Vein endothelial cell (primary cell): ENCODE measurements around the gene TRMT2B. TPM values are rescaled to one million over a fixed set of nuclear protein-coding genes. Genes with fewer than 3 reads are reported as not detected.

Source experiments
- total RNA-seq: library from RNA; depleted of rRNA; stranded (reverse); fragments of >200 nt; gene quantifications from 2 replicates; pipeline ENCODE4 v1.2.3, GENCODE V29; 2012

The TRMT2B gene, protein sequence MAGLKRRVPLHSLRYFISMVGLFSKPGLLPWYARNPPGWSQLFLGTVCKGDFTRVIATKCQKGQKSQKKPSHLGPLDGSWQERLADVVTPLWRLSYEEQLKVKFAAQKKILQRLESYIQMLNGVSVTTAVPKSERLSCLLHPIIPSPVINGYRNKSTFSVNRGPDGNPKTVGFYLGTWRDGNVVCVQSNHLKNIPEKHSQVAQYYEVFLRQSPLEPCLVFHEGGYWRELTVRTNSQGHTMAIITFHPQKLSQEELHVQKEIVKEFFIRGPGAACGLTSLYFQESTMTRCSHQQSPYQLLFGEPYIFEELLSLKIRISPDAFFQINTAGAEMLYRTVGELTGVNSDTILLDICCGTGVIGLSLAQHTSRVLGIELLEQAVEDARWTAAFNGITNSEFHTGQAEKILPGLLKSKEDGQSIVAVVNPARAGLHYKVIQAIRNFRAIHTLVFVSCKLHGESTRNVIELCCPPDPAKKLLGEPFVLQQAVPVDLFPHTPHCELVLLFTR
- total RNA-seq: 21.2 and 26.7 TPM in 2 replicates

DNA sequence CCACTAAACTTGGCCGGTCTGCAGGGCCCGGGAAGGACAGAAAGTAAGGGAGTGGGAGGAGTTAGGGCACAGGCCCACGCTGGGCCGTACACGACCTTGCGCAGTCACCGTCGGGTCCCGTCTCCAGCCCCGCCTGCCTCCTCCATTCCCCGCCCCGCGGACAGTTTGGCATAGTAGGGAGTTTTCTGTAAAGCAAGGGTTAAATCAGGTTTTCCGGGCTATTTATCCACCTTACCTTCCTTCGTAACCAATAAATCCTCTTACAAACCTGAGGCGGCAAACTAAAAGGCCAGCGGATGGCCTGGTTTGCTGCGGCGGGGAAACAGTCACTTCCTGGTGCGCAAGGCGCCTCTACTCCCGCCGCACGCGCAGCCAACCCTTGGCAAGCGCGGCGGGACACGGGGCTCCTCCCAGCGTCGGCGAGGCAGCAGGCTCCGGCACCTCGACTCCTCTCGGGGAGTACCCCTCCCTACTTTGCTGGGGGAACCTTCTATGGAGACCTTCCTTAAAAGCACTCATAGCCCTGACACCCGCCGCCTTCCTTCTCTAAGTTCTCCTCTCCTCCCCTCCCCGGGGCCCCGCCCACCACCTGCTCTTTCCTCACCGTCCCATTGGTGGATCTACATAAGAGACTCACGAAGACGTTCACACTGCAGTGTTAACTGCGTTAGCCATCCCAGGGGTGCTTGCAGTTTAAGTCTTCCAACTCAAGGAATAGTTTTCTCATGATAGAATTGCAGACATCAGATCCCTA lies at the start of gene TRMT2B:
Gene TRMT2B (minus strand): TSS at position 563 of the 754 bp plus-strand sequence. CDS start 9,822 bp downstream, outside the sequence.

DNA sequence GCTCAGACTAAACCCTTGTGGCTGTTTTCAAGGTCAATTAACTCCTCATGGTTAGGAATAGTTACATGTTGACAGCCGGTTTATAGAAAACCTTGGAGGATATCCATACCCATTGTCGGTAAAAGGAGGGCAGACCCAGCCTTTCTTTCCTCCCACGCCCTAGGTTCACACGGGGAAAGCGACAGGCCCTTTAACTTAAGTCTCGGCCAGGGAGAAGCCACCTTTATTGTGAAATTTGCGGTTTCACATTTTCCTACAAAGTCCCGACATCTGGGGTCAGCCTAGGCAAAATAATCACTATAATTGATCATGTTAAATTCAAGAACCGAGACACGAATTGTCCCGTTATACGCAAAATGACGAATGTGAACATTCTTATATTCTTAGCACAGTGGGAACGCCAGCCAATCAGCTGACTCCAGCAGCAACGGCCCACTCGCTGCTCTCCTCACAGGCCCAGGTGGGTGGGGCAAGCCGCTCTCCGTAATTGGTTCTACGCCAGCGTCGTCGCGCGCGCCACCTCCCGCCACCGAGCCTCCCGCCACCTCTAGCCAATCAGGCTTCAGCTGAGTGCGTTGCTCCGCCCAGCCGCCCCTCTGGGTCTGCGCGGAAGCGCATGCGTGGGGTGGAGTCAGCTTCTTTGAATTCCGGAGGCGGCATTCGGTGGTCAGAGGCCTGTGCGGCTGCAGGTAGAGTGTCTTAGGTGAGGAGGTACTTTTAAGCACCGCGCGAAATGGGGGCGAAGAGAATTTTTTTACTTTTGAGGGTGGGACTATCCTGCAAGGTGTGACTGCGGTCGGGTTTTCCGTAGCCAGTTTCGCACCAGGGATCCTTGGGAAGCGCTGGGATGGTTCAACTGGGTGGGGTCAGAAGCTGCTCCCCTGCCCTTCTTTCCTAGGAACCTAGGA lies 45.9 kb upstream of the TRMT2B start, which contains the start of gene CENPI:
Gene CENPI (plus strand): TSS at position 659 of the 908 bp plus-strand sequence. CDS start 2,867 bp downstream, outside the sequence.

DNA sequence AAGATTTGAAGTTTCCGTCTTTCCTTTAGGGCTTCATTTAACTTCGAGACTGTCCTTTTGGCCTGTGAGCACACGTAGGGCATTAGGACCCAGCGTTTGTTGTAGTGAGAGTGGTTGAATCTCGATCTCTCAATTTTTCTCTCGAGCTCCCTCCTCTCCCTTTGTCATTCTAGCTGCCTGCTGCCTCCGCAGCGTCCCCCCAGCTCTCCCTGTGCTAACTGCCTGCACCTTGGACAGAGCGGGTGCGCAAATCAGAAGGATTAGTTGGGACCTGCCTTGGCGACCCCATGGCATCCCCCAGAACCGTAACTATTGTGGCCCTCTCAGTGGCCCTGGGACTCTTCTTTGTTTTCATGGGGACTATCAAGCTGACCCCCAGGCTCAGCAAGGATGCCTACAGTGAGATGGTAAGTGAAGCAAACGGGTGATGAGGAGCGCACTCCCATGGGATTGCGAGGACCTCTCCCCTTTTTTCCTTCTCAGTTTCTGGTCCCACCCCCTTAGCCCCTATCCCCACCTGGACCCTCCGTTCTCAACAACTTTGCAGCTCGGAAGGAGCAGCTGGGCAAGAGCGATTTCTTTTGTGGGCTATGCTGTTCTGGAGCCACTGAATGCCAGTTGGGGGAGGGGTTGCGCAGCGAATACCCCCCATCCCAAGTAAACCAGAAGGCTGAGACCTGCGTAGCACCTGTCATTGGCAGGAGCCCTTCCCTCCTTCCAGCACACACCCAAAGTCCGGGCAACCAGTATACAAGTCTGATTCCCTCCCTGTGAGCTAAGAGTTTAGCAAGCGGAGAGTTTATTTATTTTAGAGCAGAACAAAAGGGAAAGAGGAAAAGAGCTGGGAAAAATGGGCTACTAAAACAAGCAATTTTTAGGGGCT lies 27.0 kb upstream of the TRMT2B start, which contains the start of gene TMEM35A:
Gene TMEM35A (plus strand): TSS at position 164 of the 883 bp plus-strand sequence. CDS start 124 bp downstream, at position 288.

DNA sequence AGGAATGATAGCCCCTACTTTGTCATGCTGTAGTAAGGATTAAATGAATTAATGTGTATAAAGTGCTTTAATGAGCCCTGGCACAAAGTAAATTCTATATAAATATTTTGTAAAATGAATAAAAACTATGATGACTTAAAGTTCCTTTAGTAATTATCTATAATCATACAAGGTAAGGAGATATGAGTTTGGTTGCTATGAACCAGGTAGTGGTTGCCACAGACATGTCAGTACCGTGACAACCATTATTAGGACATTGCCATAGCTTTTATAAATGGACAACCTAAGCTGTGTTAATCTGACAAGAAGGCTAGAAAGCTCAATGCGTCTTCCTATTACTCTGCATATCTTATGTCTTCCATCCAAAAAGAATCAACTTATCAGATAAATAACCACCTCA lies 82.5 kb downstream of the TRMT2B start, which contains the start of gene ARL13A:
Gene ARL13A (plus strand): TSS at position 301 of the 400 bp plus-strand sequence. CDS start 3,982 bp downstream, outside the sequence.

Other genes starting within 250 kb of the TRMT2B start
- 15.7 and 18.4 TPM in 2 replicates for gene CSTF2, start 231.7 kb downstream of the TRMT2B start, total RNA-seq
- not detected in 2 replicates for gene NOX1, start 177.8 kb downstream of the TRMT2B start, total RNA-seq
- under 0.01 and 0.29 TPM in 2 replicates for gene XKRX, start 123.2 kb downstream of the TRMT2B start, total RNA-seq
- gene ARL13A, start 82.4 kb downstream of the TRMT2B start, total RNA-seq: not detected in 2 replicates
- 1.8 and 2.9 TPM in 2 replicates for gene TMEM35A, start 26.8 kb upstream of the TRMT2B start, total RNA-seq
- gene CENPI, start 46.1 kb upstream of the TRMT2B start, total RNA-seq: 7.5 and 17.7 TPM in 2 replicates
- gene DRP2, start 167.7 kb upstream of the TRMT2B start, total RNA-seq: 0.33 and 0.48 TPM in 2 replicates
- 0.33 and 0.38 TPM in 2 replicates for gene TAF7L, start 239.2 kb upstream of the TRMT2B start, total RNA-seq